Lung (tissue), 12 donors: ENCODE results near the gene GRHPR. TPM values are rescaled to one million over a fixed set of nuclear protein-coding genes. Genes with fewer than 3 reads are reported as not detected.

ENCODE experiments used
- ATAC-seq: fragments of 200-7000 bp; cut with Tn5 transposase; one replicate; pipeline ENCODE4 v1.9.1; 2020; ENCODE audit warnings: moderate number of reproducible peaks; ENCODE audit not compliant: insufficient read depth, low FRiP score
- DNase-seq, 3 donors: peaks; one replicate each; pipeline ENCODE4 v3.0.0-alpha.2; 2013 to 2017
- H3K27ac ChIP-seq, 2 donors: one replicate each; pipeline ENCODE4 v1.5.1; 2013; ENCODE audit warnings: mild to moderate bottlenecking in 2 of 2, moderate library complexity in 2 of 2, control low read depth in 1 of 2, inconsistent platforms in 1 of 2, low read depth in 1 of 2, low read length in 1 of 2
- H3K27me3 ChIP-seq, 3 donors: one replicate each; pipeline ENCODE4 v1.5.1; 2013; ENCODE audit warnings: low read length in 2 of 3; ENCODE audit not compliant: control insufficient read depth in 3 of 3, insufficient read depth in 3 of 3
- H3K36me3 ChIP-seq, 4 donors: one replicate each; pipeline ENCODE4 v1.5.1; 2013; ENCODE audit warnings: low read length in 4 of 4, mild to moderate bottlenecking in 1 of 4, moderate library complexity in 1 of 4; ENCODE audit not compliant: control insufficient read depth in 4 of 4, insufficient read depth in 4 of 4
- H3K4me1 ChIP-seq, 5 donors: one replicate each; pipeline ENCODE4 v1.5.1; 2013; ENCODE audit warnings: low read length in 5 of 5, mild to moderate bottlenecking in 2 of 5, moderate library complexity in 1 of 5; ENCODE audit not compliant: control insufficient read depth in 5 of 5, insufficient read depth in 5 of 5
- H3K4me3 ChIP-seq: one replicate; pipeline ENCODE4 v1.5.1; 2013; ENCODE audit warnings: mild to moderate bottlenecking, control low read depth, moderate library complexity
- H3K9ac ChIP-seq, 2 donors: one replicate each; pipeline ENCODE4 v1.5.1; 2013; ENCODE audit warnings: low read length in 2 of 2, control low read depth in 1 of 2; ENCODE audit not compliant: insufficient read depth in 1 of 2
- H3K9me3 ChIP-seq, 4 donors: one replicate each; pipeline ENCODE4 v1.5.1; 2013; ENCODE audit warnings: low read length in 3 of 4, mild to moderate bottlenecking in 1 of 4, moderate library complexity in 1 of 4; ENCODE audit not compliant: control insufficient read depth in 4 of 4, insufficient read depth in 3 of 4
- WGBS, 2 donors: extraction: QIAGEN DNeasy Blood & Tissue Kit; methylation state at CpG; one replicate each; pipeline ENCODE4 v1.1.7; 2013; 5-methylcytosine and 5-hydroxymethylcytosine counted together
- polyA plus RNA-seq, 2 donors: library from polyadenylated mRNA; stranded (reverse); fragments of 200-250 nt; gene quantifications; one replicate each; pipeline ENCODE4 v1.2.1, GENCODE V29; 2013
- total RNA-seq, 2 donors: library from RNA; depleted of rRNA in 1 of 2; stranded (reverse); fragments of >200 nt in 1 of 2; gene quantifications; one replicate each; pipeline ENCODE4 v1.2.1, GENCODE V29; 2014 to 2021
- TF ChIP-seq, protein P1 (sequence below): IDR thresholded peaks from 2 replicates; pipeline ENCODE4 v1.5.1; 2012; ENCODE audit warnings: mild to moderate bottlenecking; ENCODE audit errors: control extremely low read depth, extremely low read depth
- donor health status: control.
- donor health status: control.
- donor health status: Bipolar disorder and iron deficiency.
- donor health status: healthy.
- donor health status: DM: yes; HTN: yes; CAD: no.

GRHPR gene
- total and polyA plus RNA-seq, 4 donors, result 55.5 to 98.9 (median 73.5) TPM

GRCh38 chr9:37382161-37382981 lies 40.1 kb upstream of the GRHPR start:
- no peak for ATAC-seq
- WGBS, 2 donors, result 75 to 87% methylated on average over 14 of the region's 14 CpGs

GRCh38 chr9:37382982-37383357 lies 39.5 kb upstream of the GRHPR start:
- H3K27ac ChIP-seq, result no peak overlapping the region
- TF ChIP-seq, protein P1, sequence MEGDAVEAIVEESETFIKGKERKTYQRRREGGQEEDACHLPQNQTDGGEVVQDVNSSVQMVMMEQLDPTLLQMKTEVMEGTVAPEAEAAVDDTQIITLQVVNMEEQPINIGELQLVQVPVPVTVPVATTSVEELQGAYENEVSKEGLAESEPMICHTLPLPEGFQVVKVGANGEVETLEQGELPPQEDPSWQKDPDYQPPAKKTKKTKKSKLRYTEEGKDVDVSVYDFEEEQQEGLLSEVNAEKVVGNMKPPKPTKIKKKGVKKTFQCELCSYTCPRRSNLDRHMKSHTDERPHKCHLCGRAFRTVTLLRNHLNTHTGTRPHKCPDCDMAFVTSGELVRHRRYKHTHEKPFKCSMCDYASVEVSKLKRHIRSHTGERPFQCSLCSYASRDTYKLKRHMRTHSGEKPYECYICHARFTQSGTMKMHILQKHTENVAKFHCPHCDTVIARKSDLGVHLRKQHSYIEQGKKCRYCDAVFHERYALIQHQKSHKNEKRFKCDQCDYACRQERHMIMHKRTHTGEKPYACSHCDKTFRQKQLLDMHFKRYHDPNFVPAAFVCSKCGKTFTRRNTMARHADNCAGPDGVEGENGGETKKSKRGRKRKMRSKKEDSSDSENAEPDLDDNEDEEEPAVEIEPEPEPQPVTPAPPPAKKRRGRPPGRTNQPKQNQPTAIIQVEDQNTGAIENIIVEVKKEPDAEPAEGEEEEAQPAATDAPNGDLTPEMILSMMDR, result no peak
- H3K9ac ChIP-seq, result no peak overlapping the region
- WGBS, 2 donors, result 73 to 84% methylated on average over 5 of the region's 5 CpGs
- no peaks in the 10 kb centered on the region for H3K27me3 ChIP-seq
- H3K4me3 ChIP-seq, result no peak overlapping the region
- ATAC-seq (no peak), DNase-seq (no peak)
- no peaks in the 10 kb centered on the region for H3K36me3 ChIP-seq
- no peaks in the 10 kb centered on the region for H3K4me1 ChIP-seq
- H3K9me3 ChIP-seq, result peaks cover 0 to 5% (median 0%) of the 10 kb centered on the region in 4 donors

More at GRCh38 chr9:37382161-37382981, 40.1 kb upstream of the GRHPR start:
- Histone ChIP-seq H3K9me3 (peaks cover 0 to 3% (median 0%) of the 10 kb centered on the region in 4 donors), H3K36me3 (no peaks in the 10 kb centered on the region), H3K4me3 (no peak overlapping the region), H3K4me1 (no peaks in the 10 kb centered on the region), H3K9ac (no peak overlapping the region), H3K27ac (no peak overlapping the region), H3K27me3 (no peaks in the 10 kb centered on the region)
- no peak for DNase-seq
- TF ChIP-seq, protein P1, result no peak

- WGBS, 2 donors, result 81 to 92% methylated on average over 6 of the region's 6 CpGs
- Histone ChIP-seq H3K36me3 (no peaks in the 10 kb centered on the region), H3K4me3 (no peak overlapping the region), H3K9me3 (peaks cover 0 to 5% (median 0%) of the 10 kb centered on the region in 4 donors), H3K9ac (no peak overlapping the region), H3K4me1 (no peaks in the 10 kb centered on the region), H3K27me3 (no peaks in the 10 kb centered on the region), H3K27ac (no peak overlapping the region)
- no peak for DNase-seq
- TF ChIP-seq, protein P1, result no peak
- ATAC-seq, result no peak
Observed at GRCh38 chr9:37383393-37383792, 39.1 kb upstream of the GRHPR start.
